Hematopoietic multipotent progenitor cell (in vitro differentiated cells): ENCODE measurements around the gene PRKG2. TPM values are rescaled to one million over a fixed set of nuclear protein-coding genes. Genes with fewer than 3 reads are reported as not detected.

Experiments
- DNase-seq, 3 donors: peaks; one replicate each; pipeline ENCODE4 v3.0.0-alpha.2; 2011 to 2015; ENCODE audit warnings: low read depth in 2 of 3, low spot score in 2 of 3
- total RNA-seq: library from RNA; depleted of rRNA; stranded (reverse); fragments of >200 nt; gene quantifications from one replicate; pipeline ENCODE4 v1.2.3, GENCODE V29; 2012

The PRKG2 gene
- total RNA-seq, 1 donor: 21.0 TPM

DNA sequence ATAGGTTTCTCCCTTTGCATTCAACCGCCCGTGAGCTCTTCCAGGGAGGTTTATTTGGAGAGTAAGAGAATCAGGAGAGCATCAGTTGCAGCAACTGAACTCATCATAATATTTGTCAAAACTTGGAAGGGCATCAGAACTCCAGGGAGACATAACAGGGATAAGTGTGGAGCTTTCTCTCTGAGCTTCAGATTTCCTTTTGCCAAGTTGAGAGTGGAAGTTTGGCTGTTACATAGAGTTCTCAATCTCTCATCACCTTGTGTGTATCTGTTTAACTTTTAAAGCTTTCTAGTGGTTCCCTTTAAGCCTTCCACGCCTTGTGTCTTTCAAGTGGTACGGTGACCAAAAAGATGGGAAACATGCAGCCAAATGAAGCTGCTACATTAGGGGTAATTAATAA lies 165.7 kb downstream of the PRKG2 start:
- no peak for DNase-seq

DNA sequence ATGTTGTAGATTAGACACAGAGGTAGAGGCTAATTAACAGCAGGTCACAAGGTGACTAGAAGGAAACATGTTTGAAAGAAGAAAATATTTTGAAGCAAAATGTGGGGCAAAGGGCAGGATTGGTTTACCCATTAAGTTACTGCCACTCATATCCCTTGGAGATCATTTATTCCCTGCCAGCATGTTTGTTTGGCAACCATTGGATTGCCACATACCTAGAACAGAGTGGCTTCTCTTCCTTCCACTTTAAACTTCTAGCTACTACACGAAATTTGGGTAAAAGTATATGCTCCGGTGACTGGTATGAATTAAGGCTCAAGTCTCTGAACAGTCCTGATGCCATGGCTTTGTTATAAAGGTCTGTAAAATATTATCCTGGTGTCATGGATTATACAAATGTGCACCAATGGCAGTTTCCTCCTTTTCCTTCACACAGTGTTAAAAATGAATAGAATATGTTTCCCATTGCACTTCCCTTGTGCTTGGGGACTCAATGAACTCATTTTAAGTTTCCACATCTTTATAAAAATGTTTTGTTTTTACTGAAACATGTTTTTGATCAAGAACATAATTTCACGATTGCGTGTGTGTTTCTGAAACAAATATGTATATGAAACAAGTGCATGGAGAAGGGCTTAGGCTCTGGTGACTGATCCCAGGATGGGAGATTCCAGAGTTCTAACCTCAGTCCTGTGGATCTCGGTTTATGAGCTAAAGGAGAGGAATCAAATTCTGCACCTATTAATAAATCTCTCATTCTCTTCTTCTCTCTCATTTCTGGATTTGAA lies 172.2 kb downstream of the PRKG2 start:
- DNase-seq: no peak

DNA sequence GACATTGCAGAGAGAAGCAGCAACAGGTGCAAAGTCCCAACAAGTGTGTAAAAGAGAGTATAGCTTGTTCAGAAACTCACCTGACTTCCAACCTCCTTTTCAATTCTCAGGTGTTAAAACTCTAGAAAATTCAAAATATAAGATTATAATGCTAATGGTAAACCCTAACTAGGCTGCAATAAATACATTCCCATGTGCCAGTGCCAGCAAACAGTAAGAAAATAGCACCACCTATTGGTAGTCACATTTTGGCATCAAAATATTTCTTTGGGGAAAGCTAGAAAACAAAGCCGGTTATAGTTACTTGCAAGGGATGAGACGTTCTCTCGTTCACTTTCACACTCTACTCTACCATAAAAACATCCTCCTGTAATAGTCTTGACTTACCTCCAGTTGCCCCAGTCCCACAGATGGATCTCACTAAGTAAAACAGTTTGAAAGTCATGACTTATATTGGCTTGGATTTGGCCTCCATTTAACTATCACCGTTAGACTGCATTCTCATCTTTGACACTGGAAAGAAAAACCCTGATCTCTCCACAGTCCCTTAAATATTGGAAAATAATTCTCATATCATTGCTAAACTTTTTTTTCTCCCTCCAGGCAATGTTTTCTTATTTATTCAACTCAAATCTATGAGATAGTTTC lies 174.9 kb downstream of the PRKG2 start:
- peak in 1 of 3 donors; percentile 68 for DNase-seq

- no peak for DNase-seq
Measured at GRCh38 chr4:81039351-81039972, 175.6 kb downstream of the PRKG2 start.

GRCh38 chr4:81038636-81039350 lies 176.2 kb downstream of the PRKG2 start:
- DNase-seq: no peak

Other genes starting within 250 kb of the PRKG2 start
- not detected for gene BMP3, start 184.5 kb downstream of the PRKG2 start, total RNA-seq